GM20431 (cell line): ENCODE data around the gene FMNL3.

ENCODE experiments used
- in situ Hi-C: fragments of 300-500 bp; cut with MseI, MboI; formaldehyde crosslinking; loops from one replicate; pipeline ENCODE4 v1.15.0; 2020; ENCODE audit warnings: low sequenced_read_pairs; ENCODE audit not compliant: unreplicated experiment

The FMNL3 gene

DNA sequence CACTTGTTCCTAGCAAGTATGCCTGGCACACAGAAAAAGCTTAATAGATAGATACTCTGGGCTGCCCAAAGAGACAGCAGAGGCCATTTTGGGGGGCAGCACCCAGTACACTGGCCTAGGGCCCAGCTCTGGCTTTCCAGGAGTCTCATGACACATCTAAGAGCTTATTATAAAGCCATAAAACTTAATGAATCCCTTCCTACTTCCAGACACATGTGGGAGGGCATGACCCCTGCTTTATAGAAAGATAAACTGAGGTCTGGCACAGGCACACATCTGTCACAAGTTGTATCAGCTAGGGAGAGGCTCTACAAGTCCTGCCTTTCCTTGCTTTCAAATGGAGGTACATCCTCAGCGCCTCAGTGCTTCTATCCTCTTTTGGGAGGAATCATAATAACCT, 27.1 kb downstream of the FMNL3 start:
- in situ Hi-C loops, result no loop called here

DNA sequence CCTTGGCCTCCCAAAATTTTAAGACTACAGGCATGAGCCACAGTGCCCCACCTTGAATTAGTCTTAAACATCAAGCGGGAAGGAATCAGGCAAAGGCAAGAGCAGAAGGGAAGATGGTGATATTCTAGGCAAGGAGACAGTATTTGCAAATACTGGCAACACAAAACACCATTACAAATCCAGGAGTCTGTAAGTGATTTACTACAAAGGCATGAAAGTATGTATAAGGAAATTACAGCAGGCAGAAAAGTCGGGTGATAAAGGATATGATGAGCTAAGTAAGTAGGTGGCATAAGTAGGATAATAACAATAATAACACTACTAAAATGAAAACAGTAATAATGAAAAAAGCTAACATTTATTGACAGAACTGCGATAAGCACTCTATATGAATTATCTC, 28.5 kb downstream of the FMNL3 start:
- in situ Hi-C loops, result no loop called here

DNA sequence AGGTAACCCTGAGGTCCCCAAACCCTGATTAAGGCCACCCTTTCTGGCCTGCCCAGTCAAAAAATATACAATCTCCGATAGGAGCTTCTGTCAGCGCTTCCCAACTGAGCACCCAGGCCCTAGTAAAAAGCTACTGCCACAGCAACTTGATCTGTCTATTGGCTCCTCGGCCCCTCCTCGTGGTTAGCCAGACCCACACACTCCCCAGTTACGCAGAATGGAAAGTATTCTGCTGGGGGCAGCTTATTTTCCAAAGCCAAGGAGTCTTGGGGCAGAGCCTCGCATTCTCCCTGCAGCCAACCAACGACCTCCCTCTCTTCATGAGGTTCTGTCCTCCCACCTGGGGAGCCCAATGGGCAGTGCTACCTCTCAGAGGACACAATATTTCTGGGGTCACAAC, 32.1 kb downstream of the FMNL3 start:
- in situ Hi-C loops, result no loop called here

DNA sequence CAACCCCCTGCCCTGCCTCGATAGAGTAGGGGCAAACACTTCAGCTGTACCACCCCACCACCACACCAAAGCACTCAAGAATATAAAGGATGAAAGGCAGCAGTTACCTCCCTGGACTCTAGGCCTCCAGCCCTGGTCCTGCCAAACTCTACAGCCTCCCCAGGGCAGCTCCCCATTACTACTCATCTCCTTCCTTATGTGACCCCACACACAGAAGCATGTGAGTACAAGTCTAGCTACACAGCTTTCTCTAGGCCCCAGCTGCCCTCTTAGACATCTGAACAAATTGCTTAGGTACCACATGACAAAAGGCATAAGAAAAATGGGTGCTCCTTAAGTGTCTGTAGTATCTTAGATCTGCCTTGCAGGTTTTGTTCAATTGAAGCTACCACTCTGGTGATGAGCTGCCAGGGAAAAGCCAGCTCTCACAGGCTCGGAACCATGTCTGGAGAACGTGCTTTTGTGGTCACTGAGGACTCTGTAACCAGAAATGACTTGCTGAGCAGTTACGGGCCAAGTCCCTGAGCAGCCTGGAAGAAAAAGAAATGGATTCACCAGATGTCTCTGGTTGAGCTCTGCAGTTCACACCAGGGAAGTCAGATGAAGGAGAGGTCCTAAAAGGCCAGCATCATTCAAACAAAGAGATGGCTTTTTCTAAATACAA, 32.8 kb downstream of the FMNL3 start:
- in situ Hi-C loops, result no loop called here

DNA sequence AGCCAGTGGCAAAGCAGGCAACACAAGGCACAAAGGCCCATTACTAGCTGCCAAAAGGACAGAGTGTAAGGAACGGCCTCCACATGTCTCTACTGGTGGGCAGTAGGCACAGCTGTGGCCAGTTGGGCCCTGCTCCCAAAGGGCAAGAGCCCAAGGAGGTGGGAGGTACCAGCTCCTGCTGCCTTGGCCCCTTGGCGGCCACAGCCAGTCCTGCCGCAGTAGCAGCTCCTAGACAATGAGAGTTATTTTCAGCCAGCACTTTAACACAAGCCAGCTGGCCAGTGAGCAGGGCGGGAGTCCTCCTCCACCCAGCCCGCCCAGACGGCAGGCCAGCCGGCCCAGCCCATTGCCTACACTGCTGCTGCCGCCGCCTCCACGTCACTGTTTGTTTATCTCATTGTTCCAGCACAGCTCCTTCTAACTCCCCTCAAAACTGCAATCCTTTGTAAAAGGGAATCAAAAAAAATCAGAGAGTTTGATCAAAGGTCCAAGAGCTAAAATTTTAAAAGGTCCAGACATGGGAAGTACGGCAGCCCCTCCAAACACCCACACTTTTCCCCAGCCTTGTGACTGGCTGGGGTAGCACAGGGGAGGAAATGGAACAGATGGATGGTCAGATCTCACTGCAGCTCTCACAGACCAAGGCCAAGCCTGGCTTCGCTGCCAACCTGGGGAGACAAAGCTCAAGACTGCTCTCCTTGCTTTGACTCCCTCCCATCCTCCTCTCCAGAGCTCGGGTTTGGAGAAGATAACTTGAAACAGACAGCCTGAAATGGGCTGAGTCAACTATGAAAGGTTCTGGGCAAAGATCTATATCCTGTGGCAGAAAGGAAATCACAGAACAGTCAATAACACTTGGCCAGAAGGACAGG, 33.5 kb downstream of the FMNL3 start:
- in situ Hi-C loops, result no loop called here

DNA sequence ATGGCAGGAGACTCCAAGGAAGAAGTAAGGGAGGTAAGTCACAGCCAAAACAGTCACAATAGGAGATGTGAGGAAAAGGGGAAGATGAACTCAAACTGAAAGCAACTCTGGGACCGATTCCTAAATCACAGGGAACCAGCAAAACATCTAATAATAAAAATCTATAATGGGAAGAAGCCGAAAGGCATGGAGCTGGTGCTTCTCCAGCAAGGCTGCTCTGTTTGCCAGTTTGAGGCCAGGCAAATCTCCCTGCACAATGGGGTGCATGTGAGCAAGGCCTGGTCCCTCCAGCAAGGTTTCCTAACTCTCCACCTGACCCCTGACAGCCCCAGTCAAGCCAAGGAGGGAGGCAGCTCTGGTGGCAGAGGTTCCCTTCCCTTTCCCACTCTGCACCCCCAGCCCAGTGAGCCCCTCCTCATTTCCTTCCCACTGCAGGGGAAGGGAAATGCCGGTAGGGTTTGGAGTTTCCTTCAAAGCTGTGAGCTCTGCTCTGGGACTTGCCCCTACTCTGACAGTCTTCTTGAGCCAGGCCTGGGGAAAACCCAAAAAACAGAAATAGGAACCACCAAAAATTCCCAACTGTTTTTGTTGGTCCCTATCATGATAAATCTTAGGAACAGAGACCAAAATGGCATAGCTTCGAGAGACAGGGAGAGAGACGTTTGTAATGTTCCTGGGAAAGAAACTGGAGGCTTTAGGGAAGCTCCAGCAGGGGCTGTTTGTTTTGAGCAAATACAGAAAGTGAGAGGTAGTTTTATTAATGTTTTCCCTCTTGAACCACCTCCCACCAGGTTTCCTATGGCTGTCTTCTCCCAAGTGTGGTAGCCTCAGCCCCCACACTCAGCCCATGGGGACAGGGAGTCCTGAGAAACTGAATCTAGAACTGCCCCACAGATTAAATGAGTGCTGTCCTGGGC, 34.6 kb downstream of the FMNL3 start:
- in situ Hi-C loops, result no loop called here

DNA sequence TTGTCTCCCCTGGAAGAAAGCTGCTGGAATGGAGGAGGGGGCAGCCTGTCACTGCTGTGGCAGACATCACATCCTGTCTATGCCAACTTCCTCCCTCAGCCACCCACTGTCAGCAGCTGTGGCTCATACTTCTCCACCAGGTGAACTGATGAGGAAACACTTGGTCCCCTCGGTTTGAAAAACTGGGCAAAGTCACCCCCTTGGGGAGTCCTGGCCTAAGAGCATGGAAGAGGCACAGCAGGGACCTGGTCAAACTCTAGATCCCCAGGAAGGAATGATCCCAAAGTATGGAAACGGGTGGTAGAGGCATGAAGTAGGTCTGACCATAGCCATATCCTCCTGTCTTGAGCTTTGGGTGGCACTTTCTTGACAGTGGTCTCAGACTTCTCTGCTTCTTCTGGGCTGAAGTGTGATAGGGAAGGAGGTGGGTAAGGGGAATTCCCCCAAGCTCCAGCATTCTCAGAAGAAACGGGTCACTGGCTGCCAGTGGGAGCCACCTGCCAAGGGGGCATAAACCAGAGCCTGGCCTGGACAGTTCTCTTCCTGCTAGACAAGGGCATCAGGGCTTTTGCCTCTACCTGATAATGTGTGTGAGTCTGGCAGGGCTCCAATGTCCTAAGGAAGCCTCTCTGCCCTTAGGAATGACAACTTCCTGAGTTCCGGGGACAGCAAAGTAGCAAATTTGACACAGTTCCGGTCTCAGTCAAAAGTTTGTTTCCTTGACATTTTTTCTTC, 36.0 kb downstream of the FMNL3 start:
- in situ Hi-C loops, result no loop called here

DNA sequence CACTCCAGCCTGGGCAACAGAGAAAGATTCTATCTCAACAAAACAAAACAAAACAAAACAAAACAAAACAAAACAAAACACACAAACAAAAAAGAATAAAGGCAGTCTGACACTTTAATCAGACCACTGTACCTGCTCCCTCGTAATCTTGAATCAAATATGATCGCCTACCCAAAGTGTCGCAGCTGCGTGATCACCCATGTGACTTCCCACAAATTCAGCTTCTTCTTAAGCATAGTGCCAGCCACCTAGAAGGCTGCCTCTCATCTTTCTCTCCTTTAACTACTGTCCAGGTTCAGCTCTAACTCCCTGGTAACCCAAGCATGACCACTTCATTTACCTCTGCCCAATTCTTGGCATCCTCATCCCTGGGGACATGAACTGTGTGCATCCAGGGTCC, 37.4 kb downstream of the FMNL3 start:
- in situ Hi-C loops, result no loop called here

DNA sequence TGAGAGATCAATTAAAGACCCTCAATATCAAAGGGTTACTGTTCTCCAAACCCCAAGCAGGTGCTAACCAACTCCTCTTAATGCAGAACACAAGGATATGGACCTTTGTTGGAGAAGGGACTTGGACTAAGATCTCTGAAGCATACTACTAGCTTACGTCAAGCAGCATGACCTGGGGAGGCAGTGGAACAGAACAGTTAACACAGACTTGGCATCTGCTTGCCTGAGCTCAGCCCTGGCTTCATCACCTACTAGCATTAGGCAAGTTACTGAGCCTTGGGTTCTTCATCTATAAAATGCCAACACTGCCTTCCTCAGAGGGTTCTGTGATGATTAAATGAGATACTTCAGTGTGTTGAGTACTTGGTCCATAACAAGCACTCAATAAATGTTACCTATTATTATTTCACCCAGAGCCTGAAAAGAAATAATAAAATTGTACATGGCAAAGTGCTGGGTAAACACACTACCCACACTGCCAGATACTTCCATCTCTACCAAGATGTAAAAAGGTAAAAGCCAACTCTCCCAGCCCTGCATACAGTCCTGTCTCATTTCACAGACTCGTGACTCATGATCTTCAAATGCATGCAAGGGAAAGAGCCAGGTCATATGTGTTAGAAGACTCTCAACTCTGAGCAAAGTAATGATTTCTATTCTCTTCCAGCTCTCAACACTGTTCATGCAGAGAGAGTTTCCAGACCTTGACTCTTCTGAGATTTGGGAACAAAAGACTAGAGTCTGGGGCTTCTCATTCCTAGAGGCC, 39.7 kb downstream of the FMNL3 start:
- in situ Hi-C loops, result no loop called here

DNA sequence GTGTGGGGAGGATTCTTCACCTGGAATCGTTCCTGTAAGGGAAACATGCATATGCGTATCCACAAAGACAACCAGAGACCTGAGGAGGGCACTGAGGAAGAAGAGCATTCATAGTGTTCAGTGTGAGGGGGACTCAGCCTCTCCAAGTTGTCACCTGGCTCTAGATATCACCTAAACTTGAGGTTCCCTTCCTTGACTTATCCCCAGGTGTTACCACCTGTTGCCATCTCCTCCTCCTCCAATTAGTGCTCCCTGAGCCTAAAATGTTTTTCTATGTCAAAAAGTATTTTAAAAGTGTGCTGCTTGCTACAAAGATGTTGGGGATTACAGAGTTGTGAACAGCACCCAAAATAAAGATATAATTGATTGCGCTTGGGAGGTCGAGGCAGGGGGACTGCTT, 41.0 kb downstream of the FMNL3 start:
- in situ Hi-C loops, result no loop called here

DNA sequence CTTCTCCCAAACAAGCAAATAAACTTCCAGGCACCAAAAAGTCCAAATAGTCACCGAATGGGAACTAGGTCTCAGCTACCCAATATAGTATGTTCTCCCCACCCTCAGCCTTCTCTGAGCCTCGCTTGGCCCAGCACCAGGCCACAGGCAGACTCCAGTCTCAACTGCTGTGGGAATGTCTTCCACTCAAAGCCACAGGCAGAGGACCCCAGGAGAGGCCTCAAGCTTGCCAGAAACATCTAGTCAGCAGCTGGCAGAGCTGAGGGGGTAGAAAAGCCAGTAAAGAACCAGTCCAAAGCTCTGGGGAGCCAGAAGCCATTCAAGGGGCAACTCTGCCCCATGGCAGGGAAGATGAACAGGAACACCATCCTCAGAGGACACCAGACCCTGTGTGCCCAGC, 41.8 kb downstream of the FMNL3 start:
- in situ Hi-C loops, result no loop called here

DNA sequence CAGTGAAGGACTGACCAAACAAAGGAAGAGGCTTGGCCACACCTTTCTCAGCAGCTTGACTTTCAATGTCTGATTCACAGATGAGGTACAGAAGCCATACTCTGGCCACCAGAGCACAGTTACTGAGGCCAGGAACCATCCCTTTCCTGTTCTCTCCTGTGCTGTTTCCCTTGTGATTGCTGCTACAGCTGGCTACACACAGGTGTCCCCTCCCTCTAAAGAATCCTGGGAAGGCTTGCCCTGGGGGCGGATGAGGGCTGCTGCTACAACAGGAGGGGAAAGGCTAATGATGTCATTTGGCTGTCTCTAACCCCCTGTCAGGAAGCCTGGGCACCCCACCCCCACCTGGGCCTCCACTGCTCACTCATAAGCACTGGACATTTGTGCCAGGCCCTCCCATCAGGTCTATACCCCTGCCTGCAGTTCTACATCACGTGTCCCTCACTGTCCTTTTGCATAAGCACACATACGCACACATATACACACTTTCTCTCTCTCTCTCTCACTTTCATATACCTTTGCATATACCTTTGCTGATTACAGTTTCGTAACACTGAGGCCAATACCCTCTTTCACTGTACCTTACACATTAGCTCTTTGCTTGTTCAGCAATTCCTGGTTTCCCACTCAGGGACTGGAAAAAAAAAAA, 42.5 kb downstream of the FMNL3 start:
- in situ Hi-C loops, result no loop called here

DNA sequence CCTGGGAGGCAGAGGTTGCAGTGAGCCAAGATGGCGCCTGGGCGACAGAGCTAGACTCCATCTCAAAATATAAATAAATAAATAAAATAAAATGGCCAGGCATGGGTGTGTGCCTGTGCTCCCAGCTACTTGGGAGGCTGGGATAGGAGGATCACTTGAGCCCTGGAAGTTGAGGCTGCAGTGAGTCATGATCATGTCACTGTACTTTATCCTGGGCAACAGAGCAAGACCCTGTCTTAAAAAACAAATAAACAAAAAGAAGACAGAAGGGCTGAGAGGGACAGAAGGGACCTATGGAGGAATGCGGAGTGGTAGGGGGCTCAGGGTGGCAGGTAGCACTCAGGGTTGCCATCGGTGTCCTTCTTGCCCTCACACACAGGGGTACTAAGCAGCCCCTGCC, 43.0 kb downstream of the FMNL3 start:
- in situ Hi-C loops, result no loop called here

DNA sequence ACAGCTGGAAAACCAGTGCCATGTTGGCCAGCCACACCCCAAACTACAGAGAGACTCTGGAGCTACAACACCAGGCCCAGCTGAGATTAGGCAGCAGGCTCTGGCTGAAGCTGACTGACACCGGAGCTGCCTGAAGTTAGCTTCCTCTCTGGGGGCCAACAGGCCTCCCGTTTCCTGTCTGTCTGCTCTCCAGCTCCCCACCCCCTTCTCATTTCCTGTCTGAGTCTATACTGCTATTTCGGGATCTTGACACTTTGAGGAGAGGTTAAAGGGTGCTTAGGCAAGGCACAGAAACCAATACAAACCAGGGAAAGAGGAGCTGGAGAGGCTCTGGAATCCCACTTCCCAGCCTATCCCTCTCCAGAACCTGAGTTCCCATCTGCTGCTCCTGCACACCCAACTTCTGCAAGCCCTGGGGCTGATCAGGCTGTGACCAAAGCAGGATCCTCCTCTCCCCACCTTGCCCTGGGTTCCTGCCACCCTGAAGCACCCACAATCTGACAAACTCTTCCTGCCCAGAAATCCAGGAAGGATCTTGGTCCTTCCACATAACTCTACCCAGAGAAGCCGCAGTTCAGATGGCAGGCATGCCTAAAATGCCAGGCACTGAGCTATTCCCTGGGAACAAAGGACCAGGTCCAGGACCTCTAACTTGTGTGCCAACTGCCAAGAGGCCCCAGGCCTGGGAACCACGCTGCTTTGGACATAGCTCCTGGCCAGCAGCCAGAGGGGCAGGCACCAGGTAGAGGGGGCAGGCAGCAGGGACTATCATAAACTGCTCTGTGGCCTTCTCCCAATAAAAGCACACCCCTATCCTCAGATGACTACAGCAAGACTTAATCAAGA, 44.0 kb downstream of the FMNL3 start:
- in situ Hi-C loops, result no loop called here

DNA sequence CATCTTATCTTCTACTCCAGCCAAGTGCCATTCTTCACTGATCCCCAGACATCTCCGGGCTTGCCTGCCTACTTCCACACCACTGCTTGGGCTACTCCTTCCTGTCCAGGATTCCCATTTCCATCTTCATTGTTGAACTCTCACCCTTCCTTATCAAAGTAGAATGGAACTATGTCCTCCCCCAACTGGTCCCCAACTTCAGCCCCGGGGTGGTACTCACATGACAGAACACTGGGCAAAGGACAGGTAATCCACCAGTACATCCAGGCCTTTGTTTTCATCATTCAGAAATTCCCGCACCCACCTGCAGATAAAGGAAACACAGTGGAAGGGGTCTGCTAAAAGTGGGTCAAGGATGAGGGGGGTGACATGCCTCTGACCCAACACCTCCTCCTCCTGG, 45.5 kb downstream of the FMNL3 start:
- in situ Hi-C loops, result no loop called here

DNA sequence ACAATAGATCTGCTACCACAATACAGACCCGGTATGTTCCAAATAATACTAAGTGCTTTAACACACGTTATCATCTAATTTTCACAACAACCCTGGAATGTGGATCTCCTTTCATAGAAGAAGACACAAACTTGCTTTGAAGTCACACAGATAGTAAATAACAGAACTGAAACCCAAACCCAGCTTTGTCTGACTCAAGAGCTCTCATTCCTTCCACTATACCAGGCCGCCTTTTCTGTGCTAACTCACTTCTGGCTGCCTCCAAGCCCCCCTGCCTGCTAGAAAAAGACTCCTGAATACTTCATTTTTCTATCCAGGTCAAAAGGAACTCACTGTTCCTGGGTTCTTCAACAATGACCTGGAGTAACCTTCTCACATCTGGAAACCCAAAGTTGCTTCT, 46.0 kb downstream of the FMNL3 start:
- in situ Hi-C loops, result no loop called here

DNA sequence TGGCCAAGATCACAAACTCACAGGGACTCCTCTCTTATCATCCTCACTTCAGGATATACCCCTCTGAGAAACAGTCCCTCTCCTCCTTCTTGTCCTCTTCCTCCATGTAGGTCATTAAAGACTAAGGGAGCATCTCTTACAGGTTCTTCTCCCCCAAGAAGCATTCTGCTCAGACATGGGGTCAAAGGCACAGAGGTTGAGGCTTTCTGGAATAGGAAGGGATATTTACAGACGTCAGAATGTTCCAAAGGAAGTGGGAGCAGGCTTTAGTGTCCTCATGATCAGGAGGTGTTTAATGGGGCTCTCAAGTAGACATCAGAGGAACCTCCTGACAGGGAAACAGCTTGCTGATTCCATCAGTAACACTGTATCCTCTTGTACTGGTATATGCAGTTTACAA, 47.5 kb downstream of the FMNL3 start:
- in situ Hi-C loops, result no loop called here

DNA sequence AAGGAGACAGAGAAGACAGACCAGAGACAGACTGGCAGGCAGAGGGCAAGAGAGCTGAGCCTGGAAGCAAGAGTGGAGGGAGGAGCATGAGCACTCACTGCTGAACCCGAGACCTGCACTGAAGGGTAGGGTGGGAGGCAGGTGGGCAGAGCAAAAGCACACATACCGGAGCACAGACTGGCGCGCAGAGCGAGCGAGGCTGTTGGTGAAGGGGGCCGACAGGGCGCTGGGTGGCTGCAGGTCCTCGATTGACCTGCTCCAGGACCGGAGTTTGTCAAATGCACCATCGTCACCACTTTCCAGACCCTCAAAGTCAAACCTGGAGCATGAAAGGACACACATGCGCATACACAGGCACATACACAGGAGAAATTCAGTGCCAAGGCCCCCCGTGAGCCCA, 48.9 kb downstream of the FMNL3 start:
- in situ Hi-C loops, result no loop called here
